SK-N-SH treated with all-trans-retinoic acid at 6 μM for 48 hours (cell line): ENCODE data around the gene THRB.

ENCODE experiments used
- ATAC-seq: fragments of 200-7000 bp; cut with Tn5 transposase; 3 replicates; pipeline ENCODE4 v1.9.1; 2020; ENCODE audit warnings: mild to moderate bottlenecking, moderate library complexity
- ARNTL ChIP-seq: fragments of 450-650 bp; formaldehyde crosslinking; IDR thresholded peaks from 2 replicates; pipeline ENCODE4 v1.5.0; 2020; ENCODE audit warnings: low read depth, mild to moderate bottlenecking, moderate library complexity, borderline replicate concordance
- BACH2 ChIP-seq: fragments of 250-450 bp; sonication (Bioruptor Pico); IDR thresholded peaks from 2 replicates; pipeline ENCODE4 v1.9.0; 2021; ENCODE audit warnings: mild to moderate bottlenecking, borderline replicate concordance
- CREB5 ChIP-seq: fragments of 250-450 bp; sonication (Bioruptor Pico); IDR thresholded peaks from 2 replicates; pipeline ENCODE4 v1.5.1; 2020; ENCODE audit warnings: low read depth, mild to moderate bottlenecking, moderate library complexity
- CSDC2 ChIP-seq: fragments of 250-450 bp; sonication (Bioruptor Pico); IDR thresholded peaks from 2 replicates; pipeline ENCODE4 v1.5.0; 2020; ENCODE audit warnings: mild to moderate bottlenecking, moderate library complexity
- CSRNP3 ChIP-seq: fragments of 250-450 bp; sonication (Bioruptor Pico); IDR thresholded peaks from 2 replicates; pipeline ENCODE4 v1.5.1; 2021; ENCODE audit warnings: mild to moderate bottlenecking, moderate library complexity
- ESRRG ChIP-seq: fragments of 250-450 bp; sonication (Bioruptor Pico); IDR thresholded peaks from 2 replicates; pipeline ENCODE4 v1.6.1; 2021; ENCODE audit warnings: mild to moderate bottlenecking
- GLIS3 ChIP-seq: fragments of 250-450 bp; sonication (Bioruptor Pico); IDR thresholded peaks from 2 replicates; pipeline ENCODE4 v1.5.0; 2020; ENCODE audit warnings: mild to moderate bottlenecking, moderate library complexity
- ISL1 ChIP-seq: fragments of 250-450 bp; sonication (Bioruptor Pico); IDR thresholded peaks from 2 replicates; pipeline ENCODE4 v2.1.2; 2022; ENCODE audit warnings: mild to moderate bottlenecking, moderate library complexity
- OSR1 ChIP-seq: fragments of 250-450 bp; sonication (Bioruptor Pico); IDR thresholded peaks from 2 replicates; pipeline ENCODE4 v1.8.0; 2022; ENCODE audit warnings: moderate library complexity, mild to moderate bottlenecking, inconsistent platforms
- PATZ1 ChIP-seq: fragments of 250-450 bp; sonication (Bioruptor Pico); IDR thresholded peaks from 2 replicates; pipeline ENCODE4 v1.8.0; 2020; ENCODE audit warnings: mild to moderate bottlenecking, moderate library complexity, borderline replicate concordance
- POU6F1 ChIP-seq: fragments of 250-450 bp; sonication (Bioruptor Pico); IDR thresholded peaks from 2 replicates; pipeline ENCODE4 v1.8.0; 2021; ENCODE audit warnings: low read depth, mild to moderate bottlenecking, moderate library complexity, borderline replicate concordance
- PPARA ChIP-seq: fragments of 250-450 bp; sonication (Bioruptor Pico); IDR thresholded peaks from 2 replicates; pipeline ENCODE4 v1.5.0; 2020; ENCODE audit warnings: mild to moderate bottlenecking, borderline replicate concordance
- RARB ChIP-seq: fragments of 250-450 bp; sonication (Bioruptor Pico); IDR thresholded peaks from 2 replicates; pipeline ENCODE4 v1.8.0; 2021; ENCODE audit warnings: mild to moderate bottlenecking, moderate library complexity
- SNAI2 ChIP-seq: fragments of 250-450 bp; sonication (Bioruptor Pico); IDR thresholded peaks from 2 replicates; pipeline ENCODE4 v1.5.0; 2020; ENCODE audit warnings: mild to moderate bottlenecking, moderate library complexity
- TCF4 ChIP-seq: fragments of 250-450 bp; sonication (Bioruptor Pico); IDR thresholded peaks from 2 replicates; pipeline ENCODE4 v1.8.0; 2021; ENCODE audit warnings: mild to moderate bottlenecking, moderate library complexity, borderline replicate concordance
- TOX ChIP-seq: fragments of 250-450 bp; sonication (Bioruptor Pico); IDR thresholded peaks from 2 replicates; pipeline ENCODE4 v1.8.0; 2021; ENCODE audit warnings: mild to moderate bottlenecking, moderate library complexity, borderline replicate concordance
- TSHZ2 ChIP-seq: fragments of 250-450 bp; sonication (Bioruptor Pico); IDR thresholded peaks from 2 replicates; pipeline ENCODE4 v1.5.0; 2020; ENCODE audit warnings: mild to moderate bottlenecking, moderate library complexity
- ZC3H10 ChIP-seq: fragments of 250-450 bp; sonication (Bioruptor Pico); IDR thresholded peaks from 2 replicates; pipeline ENCODE4 v1.5.1; 2021; ENCODE audit warnings: mild to moderate bottlenecking, moderate library complexity
- ZFP3 ChIP-seq: fragments of 250-450 bp; sonication (Bioruptor Pico); IDR thresholded peaks from 2 replicates; pipeline ENCODE4 v1.5.0; 2020; ENCODE audit warnings: mild to moderate bottlenecking, moderate library complexity
- ZFP30 ChIP-seq: fragments of 450-650 bp; formaldehyde crosslinking; IDR thresholded peaks from 2 replicates; pipeline ENCODE4 v1.5.0; 2022; ENCODE audit warnings: mild to moderate bottlenecking, moderate library complexity
- ZNF565 ChIP-seq: fragments of 450-650 bp; formaldehyde crosslinking; conservative IDR thresholded peaks from 2 replicates; pipeline ENCODE4 v1.5.0; 2020; ENCODE audit warnings: low read depth, mild to moderate bottlenecking, moderate library complexity
- ZNF70 ChIP-seq: fragments of 450-650 bp; formaldehyde crosslinking; IDR thresholded peaks from 2 replicates; pipeline ENCODE4 v1.5.0; 2020; ENCODE audit warnings: mild to moderate bottlenecking, moderate library complexity
- ZNF8 ChIP-seq: fragments of 450-650 bp; formaldehyde crosslinking; IDR thresholded peaks from 2 replicates; pipeline ENCODE4 v1.5.0; 2020; ENCODE audit warnings: mild to moderate bottlenecking, moderate library complexity

THRB gene

GRCh38 chr3:24199775-24200247 is 294.8 kb downstream of the THRB start:
- TF ChIP-seq PATZ1 (CRISPR knock-in tag) (peak; percentile 100), ISL1 (CRISPR knock-in tag) (peak; percentile 89), POU6F1 (CRISPR knock-in tag) (peak; percentile 75; the same call in 1 of the 2 replicates), CSRNP3 (CRISPR knock-in tag) (0 out of 2 replicates have a peak, but pooled peaks have one; percentile 33), TSHZ2 (CRISPR knock-in tag) (no peak; the same call in 1 of the 2 replicates), ZNF70 (CRISPR knock-in tag) (0 out of 2 replicates have a peak, but pooled peaks have one; percentile 5), ARNTL (no peak), SNAI2 (CRISPR knock-in tag) (peak; percentile 63; the same call in 1 of the 2 replicates), TOX (CRISPR knock-in tag) (no peak), CREB5 (CRISPR knock-in tag) (0 out of 2 replicates have a peak, but pooled peaks have one; percentile 19), ZC3H10 (CRISPR knock-in tag) (no peak; the same call in 1 of the 2 replicates), TCF4 (CRISPR knock-in tag) (peak; percentile 61), OSR1 (CRISPR knock-in tag) (no peak), ESRRG (CRISPR knock-in tag) (no peak), ZFP3 (CRISPR knock-in tag) (peak; percentile 74; the same call in 1 of the 2 replicates), CSDC2 (no peak), ZNF565 (CRISPR knock-in tag) (no peak), ZFP30 (CRISPR knock-in tag) (no peak), GLIS3 (no peak), RARB (CRISPR knock-in tag) (no peak), ZNF8 (CRISPR knock-in tag) (peak; percentile 57; the same call in 1 of the 2 replicates), PPARA (CRISPR knock-in tag) (no peak; the same call in 1 of the 2 replicates), BACH2 (CRISPR knock-in tag) (no peak)
- ATAC-seq, result peak; percentile 86

GRCh38 chr3:24199300-24199699 is 295.4 kb downstream of the THRB start:
- ATAC-seq, result no peak

More at GRCh38 chr3:24199300-24199699, 295.4 kb downstream of the THRB start:
- TF ChIP-seq TCF4 (CRISPR knock-in tag) (no peak), TSHZ2 (CRISPR knock-in tag) (no peak; the same call in 1 of the 2 replicates), ESRRG (CRISPR knock-in tag) (no peak), ZFP3 (CRISPR knock-in tag) (no peak), ZFP30 (CRISPR knock-in tag) (no peak; the same call in 1 of the 2 replicates), ISL1 (CRISPR knock-in tag) (no peak), ARNTL (no peak), ZNF8 (CRISPR knock-in tag) (no peak), ZNF565 (CRISPR knock-in tag) (no peak), CREB5 (CRISPR knock-in tag) (no peak)
